Chondrocyte (in vitro differentiated cells): Measurements from ENCODE around the gene TSPAN33. TPM values are rescaled to one million over a fixed set of nuclear protein-coding genes. Genes with fewer than 3 reads are reported as not detected.

Experiments used
- DNase-seq: peaks from one replicate; pipeline ENCODE4 v3.0.0; 2021; ENCODE audit warnings: mixed read lengths, low spot score
- H3K27ac Mint-ChIP-seq: one replicate; pipeline ENCODE4 v1.8.0; 2021; ENCODE audit warnings: mild to moderate bottlenecking, moderate library complexity, mixed read lengths; ENCODE audit not compliant: unreplicated experiment
- H3K27me3 Mint-ChIP-seq: 2 replicates; pipeline ENCODE4 v1.8.0; 2021; ENCODE audit warnings: low read depth, mixed read lengths
- H3K36me3 Mint-ChIP-seq: 2 replicates; pipeline ENCODE4 v1.8.0; 2021; ENCODE audit warnings: low read depth, mixed read lengths
- H3K4me1 Mint-ChIP-seq: 2 replicates; pipeline ENCODE4 v1.8.0; 2021; ENCODE audit warnings: low read depth, mild to moderate bottlenecking, mixed read lengths
- H3K4me3 Mint-ChIP-seq: one replicate; pipeline ENCODE4 v1.8.0; 2021; ENCODE audit warnings: mild to moderate bottlenecking, moderate library complexity, mixed read lengths; ENCODE audit not compliant: unreplicated experiment
- H3K9me3 Mint-ChIP-seq: 2 replicates; pipeline ENCODE4 v1.8.0; 2021; ENCODE audit warnings: low read depth, mixed read lengths
- CTCF ChIP-seq: fragments of 200-600 bp; sonication (generic); IDR thresholded peaks from 2 replicates; pipeline ENCODE4 v1.5.0; 2021; ENCODE audit warnings: antibody characterized with exemption, mild to moderate bottlenecking, moderate library complexity
- total RNA-seq: library from RNA; stranded (reverse); gene quantifications from 3 replicates; pipeline ENCODE4 v1.2.1, GENCODE V29; 2021

Gene TSPAN33
- total RNA-seq, 1 donor from 2014 or later: 4.2 TPM

DNA sequence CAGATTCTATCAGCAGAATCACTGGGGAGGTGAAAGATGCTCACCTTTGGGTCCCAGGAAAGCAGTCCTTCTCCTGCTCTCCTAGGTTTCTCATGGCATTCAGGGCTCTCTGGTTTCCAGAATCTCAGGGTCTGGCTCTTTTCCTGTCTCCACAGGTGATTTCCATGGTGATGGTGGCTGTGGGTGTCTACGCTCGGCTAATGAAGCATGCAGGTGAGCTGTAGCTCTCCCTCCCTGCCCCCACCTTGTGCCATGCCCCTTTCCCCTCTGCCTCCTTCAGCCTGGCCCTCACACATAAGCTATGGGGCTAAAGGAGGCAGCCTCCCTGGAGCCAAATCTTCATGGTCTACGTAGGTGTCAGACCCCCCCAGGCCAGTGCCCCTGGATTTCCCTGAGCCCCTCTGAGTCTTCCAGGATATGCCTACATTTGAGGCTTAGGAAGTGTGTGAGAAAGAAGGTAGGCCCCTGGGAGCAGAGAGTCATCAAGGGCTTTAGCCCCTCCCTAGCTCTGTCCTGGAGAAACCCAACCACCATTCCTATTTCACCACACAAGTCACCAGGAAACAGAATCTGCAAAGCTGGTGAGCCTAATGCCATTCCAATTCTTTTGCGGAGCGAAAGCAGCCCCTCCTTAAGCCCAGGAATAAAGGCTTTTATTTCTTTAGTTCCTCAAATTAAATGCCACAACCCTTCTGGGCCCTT, 17.2 kb downstream of the TSPAN33 start:
- H3K36me3 Mint-ChIP-seq: no peaks in the 10 kb centered on the region
- peaks cover 5% of the 10 kb centered on the region for H3K27me3 Mint-ChIP-seq
- H3K4me1 Mint-ChIP-seq: no peaks in the 10 kb centered on the region
- peaks cover 4% of the 10 kb centered on the region for H3K9me3 Mint-ChIP-seq
- no peak for DNase-seq
- no peak overlapping the region for H3K27ac Mint-ChIP-seq
- TF ChIP-seq CTCF: no peak
- H3K4me3 Mint-ChIP-seq: no peak overlapping the region

GRCh38 chr7:129162732-129163131, 18.2 kb downstream of the TSPAN33 start:
- Mint-ChIP-seq H3K9me3 (peaks cover under 1% of the 10 kb centered on the region), H3K27ac (no peak overlapping the region), H3K27me3 (peaks cover 3% of the 10 kb centered on the region), H3K4me1 (no peaks in the 10 kb centered on the region), H3K36me3 (no peaks in the 10 kb centered on the region), H3K4me3 (no peak overlapping the region)
- TF ChIP-seq CTCF: no peak
- no peak for DNase-seq

DNA sequence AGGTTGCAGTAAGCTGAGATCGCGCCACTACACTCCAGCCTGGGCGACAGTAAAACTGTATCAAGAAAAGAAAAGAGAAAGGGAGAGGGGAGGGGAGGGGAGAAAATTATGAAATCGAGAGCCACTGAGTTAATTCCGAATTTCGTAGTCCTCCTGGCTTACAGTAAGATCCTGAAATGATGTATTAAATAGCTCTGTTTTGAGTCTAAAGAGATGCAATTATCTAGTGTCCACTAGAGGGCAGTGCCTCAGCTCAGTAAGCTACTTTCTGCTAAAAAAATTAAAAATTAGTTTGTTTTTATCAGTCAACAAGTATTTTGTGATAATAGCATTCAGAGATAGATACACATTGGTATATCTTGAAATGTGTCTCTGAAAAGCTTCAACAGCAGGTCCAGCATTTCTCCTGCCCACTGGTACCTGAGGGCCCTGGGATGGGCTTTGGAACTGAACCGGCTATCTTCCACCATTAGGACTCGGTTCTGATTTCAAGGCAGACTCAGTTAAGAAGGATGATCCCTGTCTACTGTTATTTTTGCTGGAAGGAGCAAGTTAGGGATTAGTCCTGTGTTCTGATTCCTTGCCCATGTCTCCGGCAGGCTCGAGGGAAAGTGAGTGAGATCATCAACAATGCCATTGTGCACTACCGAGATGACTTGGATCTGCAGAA, 19.5 kb downstream of the TSPAN33 start:
- peaks cover 6% of the 10 kb centered on the region for H3K4me1 Mint-ChIP-seq
- DNase-seq: no peak
- H3K9me3 Mint-ChIP-seq: no peaks in the 10 kb centered on the region
- H3K4me3 Mint-ChIP-seq: no peak overlapping the region
- no peaks in the 10 kb centered on the region for H3K36me3 Mint-ChIP-seq
- no peak overlapping the region for H3K27ac Mint-ChIP-seq
- peaks cover 1% of the 10 kb centered on the region for H3K27me3 Mint-ChIP-seq
- TF ChIP-seq CTCF: peak; percentile 96

GRCh38 chr7:129166745-129167144, 22.2 kb downstream of the TSPAN33 start:
- DNase-seq: no peak
- H3K4me3 Mint-ChIP-seq: no peak overlapping the region
- TF ChIP-seq CTCF: no peak
- no peaks in the 10 kb centered on the region for H3K9me3 Mint-ChIP-seq
- peaks cover 1% of the 10 kb centered on the region for H3K27me3 Mint-ChIP-seq
- H3K36me3 Mint-ChIP-seq: no peaks in the 10 kb centered on the region
- peaks cover 11% of the 10 kb centered on the region for H3K4me1 Mint-ChIP-seq
- H3K27ac Mint-ChIP-seq: no peak overlapping the region

DNA sequence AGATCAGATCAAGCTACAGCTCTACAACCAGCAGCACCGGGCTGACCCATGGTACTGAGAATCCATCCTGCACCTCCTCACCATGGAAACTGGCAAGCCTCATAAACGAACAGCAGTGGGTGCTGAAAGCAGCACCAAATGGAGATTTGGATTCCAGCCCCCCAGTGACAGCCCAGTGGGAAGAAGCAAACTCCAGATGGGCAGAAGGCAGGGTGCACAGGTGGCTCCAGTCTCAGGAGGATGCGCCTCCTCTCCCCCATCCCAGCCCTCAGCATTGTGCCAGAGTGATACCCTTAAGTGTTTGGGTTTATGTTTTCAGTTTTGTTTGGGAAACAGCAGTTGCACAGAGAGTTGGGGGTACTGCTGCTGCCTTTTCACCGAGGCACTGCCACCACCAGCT, 23.3 kb downstream of the TSPAN33 start:
- no peak for TF ChIP-seq CTCF
- no peak for DNase-seq
- H3K27me3 Mint-ChIP-seq: peaks cover 1% of the 10 kb centered on the region
- peaks cover 11% of the 10 kb centered on the region for H3K4me1 Mint-ChIP-seq
- no peaks in the 10 kb centered on the region for H3K36me3 Mint-ChIP-seq
- no peaks in the 10 kb centered on the region for H3K9me3 Mint-ChIP-seq
- H3K4me3 Mint-ChIP-seq: no peak overlapping the region
- H3K27ac Mint-ChIP-seq: no peak overlapping the region
